NT2/D1 (cell line): ENCODE results near the gene DYNC1H1.

ENCODE experiments used
- DNase-seq: peaks from one replicate; pipeline ENCODE4 v3.0.0-alpha.2; 2011; ENCODE audit warnings: low read depth, low spot score
- H3K27me3 ChIP-seq: 2 replicates; pipeline ENCODE4 v1.6.0; 2011; ENCODE audit warnings: mild to moderate bottlenecking; ENCODE audit not compliant: insufficient read length, insufficient read depth
- H3K36me3 ChIP-seq: 2 replicates; pipeline ENCODE4 v1.6.1; 2011; ENCODE audit warnings: mild to moderate bottlenecking, low read length, mixed read lengths; ENCODE audit not compliant: insufficient read depth, insufficient read length
- H3K4me1 ChIP-seq: 2 replicates; pipeline ENCODE4 v1.5.1; 2011; ENCODE audit not compliant: insufficient read depth, insufficient read length
- H3K4me3 ChIP-seq: 2 replicates; pipeline ENCODE4 v1.5.1; 2011; ENCODE audit warnings: low read depth; ENCODE audit not compliant: insufficient read length
- H3K9ac ChIP-seq: 2 replicates; pipeline ENCODE4 v1.6.0; 2011; ENCODE audit warnings: low read depth; ENCODE audit not compliant: insufficient read length
- H3K9me3 ChIP-seq: 2 replicates; pipeline ENCODE4 v1.5.1; 2011; ENCODE audit warnings: mild to moderate bottlenecking, low read length; ENCODE audit not compliant: insufficient read depth
- SUZ12 ChIP-seq: IDR thresholded peaks from 2 replicates; pipeline ENCODE4 v1.6.1; 2011; ENCODE audit not compliant: insufficient read length, insufficient read depth; ENCODE audit errors: extremely low read depth
- YY1 ChIP-seq: IDR thresholded peaks from 2 replicates; pipeline ENCODE4 v1.6.1; 2011; ENCODE audit not compliant: insufficient read length, insufficient read depth
- ZNF274 ChIP-seq: IDR thresholded peaks from 2 replicates; pipeline ENCODE4 v1.6.1; 2011; ENCODE audit warnings: mild to moderate bottlenecking, low read depth, low read length

The DYNC1H1 gene

GRCh38 chr14:102028733-102029132, 64.4 kb downstream of the DYNC1H1 start:
- Histone ChIP-seq H3K36me3 (peaks cover 83% of the 10 kb centered on the region), H3K4me1 (no peaks in the 10 kb centered on the region), H3K9me3 (no peaks in the 10 kb centered on the region), H3K4me3 (no peak overlapping the region), H3K9ac (no peak overlapping the region), H3K27me3 (no peaks in the 10 kb centered on the region)
- no peak for DNase-seq
- TF ChIP-seq YY1 (no peak), ZNF274 (no peak), SUZ12 (no peak)

GRCh38 chr14:102029956-102030355, 65.6 kb downstream of the DYNC1H1 start:
- Histone ChIP-seq H3K36me3 (peaks cover 84% of the 10 kb centered on the region), H3K4me3 (no peak overlapping the region), H3K4me1 (no peaks in the 10 kb centered on the region), H3K27me3 (no peaks in the 10 kb centered on the region), H3K9ac (no peak overlapping the region), H3K9me3 (no peaks in the 10 kb centered on the region)
- TF ChIP-seq YY1, result no peak
- TF ChIP-seq ZNF274, result no peak
- no peak for TF ChIP-seq SUZ12
- no peak for DNase-seq

- TF ChIP-seq YY1 (no peak), ZNF274 (no peak), SUZ12 (no peak)
- Histone ChIP-seq H3K27me3 (no peaks in the 10 kb centered on the region), H3K36me3 (peaks cover 83% of the 10 kb centered on the region), H3K9ac (no peak overlapping the region), H3K4me3 (no peak overlapping the region), H3K4me1 (no peaks in the 10 kb centered on the region), H3K9me3 (no peaks in the 10 kb centered on the region)
- DNase-seq, result no peak
Observed at GRCh38 chr14:102033241-102033640, 68.9 kb downstream of the DYNC1H1 start.

- no peak for DNase-seq
- H3K9ac ChIP-seq, result no peak overlapping the region
- H3K4me1 ChIP-seq, result no peaks in the 10 kb centered on the region
- H3K27me3 ChIP-seq, result no peaks in the 10 kb centered on the region
- no peaks in the 10 kb centered on the region for H3K9me3 ChIP-seq
- H3K36me3 ChIP-seq, result peaks cover 83% of the 10 kb centered on the region
- TF ChIP-seq SUZ12 (no peak), YY1 (no peak), ZNF274 (no peak)
- H3K4me3 ChIP-seq, result no peak overlapping the region
Observed at GRCh38 chr14:102034301-102034700, 69.9 kb downstream of the DYNC1H1 start.

GRCh38 chr14:102035914-102036313, 71.5 kb downstream of the DYNC1H1 start:
- Histone ChIP-seq H3K4me3 (no peak overlapping the region), H3K36me3 (peaks cover 85% of the 10 kb centered on the region), H3K9me3 (no peaks in the 10 kb centered on the region), H3K4me1 (no peaks in the 10 kb centered on the region), H3K27me3 (no peaks in the 10 kb centered on the region), H3K9ac (no peak overlapping the region)
- no peak for TF ChIP-seq YY1
- TF ChIP-seq SUZ12, result no peak
- no peak for TF ChIP-seq ZNF274
- no peak for DNase-seq

GRCh38 chr14:102037686-102038085, 73.3 kb downstream of the DYNC1H1 start:
- no peaks in the 10 kb centered on the region for H3K27me3 ChIP-seq
- no peak overlapping the region for H3K9ac ChIP-seq
- no peaks in the 10 kb centered on the region for H3K9me3 ChIP-seq
- no peak for DNase-seq
- H3K36me3 ChIP-seq, result peaks cover 89% of the 10 kb centered on the region
- no peaks in the 10 kb centered on the region for H3K4me1 ChIP-seq
- no peak overlapping the region for H3K4me3 ChIP-seq
- TF ChIP-seq ZNF274 (no peak), SUZ12 (no peak), YY1 (no peak)

GRCh38 chr14:102039157-102039556, 74.8 kb downstream of the DYNC1H1 start:
- TF ChIP-seq ZNF274 (no peak), SUZ12 (no peak), YY1 (no peak)
- no peak overlapping the region for H3K4me3 ChIP-seq
- H3K36me3 ChIP-seq, result peaks cover 86% of the 10 kb centered on the region
- no peak for DNase-seq
- no peaks in the 10 kb centered on the region for H3K27me3 ChIP-seq
- no peaks in the 10 kb centered on the region for H3K4me1 ChIP-seq
- no peak overlapping the region for H3K9ac ChIP-seq
- H3K9me3 ChIP-seq, result no peaks in the 10 kb centered on the region
